CD4-positive, alpha-beta T cell treated with Interleukin-4 for 4 hours (primary cell): ENCODE data around the gene HSPG2.

Experiments
- DNase-seq: peaks from one replicate; pipeline ENCODE4 v3.0.0-alpha.2; 2020

Gene HSPG2

GRCh38 chr1:21857840-21858670, 79.1 kb downstream of the HSPG2 start:
- no peak for DNase-seq

GRCh38 chr1:21857142-21857839, 79.8 kb downstream of the HSPG2 start:
- no peak for DNase-seq

- DNase-seq = no peak
These were observed 81.6 kb downstream of the HSPG2 start for GRCh38 chr1:21855257-21856096.

- DNase-seq = no peak
These were observed 82.4 kb downstream of the HSPG2 start for GRCh38 chr1:21854751-21855131.

- DNase-seq = no peak
These were observed 82.9 kb downstream of the HSPG2 start for GRCh38 chr1:21854090-21854750.

GRCh38 chr1:21853131-21853427, 84.0 kb downstream of the HSPG2 start:
- DNase-seq = no peak

GRCh38 chr1:21852282-21853130, 84.6 kb downstream of the HSPG2 start:
- no peak for DNase-seq

GRCh38 chr1:21851430-21852250, 85.5 kb downstream of the HSPG2 start:
- DNase-seq = no peak

GRCh38 chr1:21849909-21850576, 87.1 kb downstream of the HSPG2 start:
- DNase-seq = no peak

GRCh38 chr1:21848524-21849174, 88.5 kb downstream of the HSPG2 start:
- no peak for DNase-seq

- no peak for DNase-seq
These were observed 89.6 kb downstream of the HSPG2 start for GRCh38 chr1:21847223-21848205.

GRCh38 chr1:21845646-21846641, 91.2 kb downstream of the HSPG2 start:
- DNase-seq = no peak

GRCh38 chr1:21843996-21844395, 93.1 kb downstream of the HSPG2 start:
- DNase-seq = no peak

GRCh38 chr1:21843208-21843607, 93.9 kb downstream of the HSPG2 start:
- no peak for DNase-seq

GRCh38 chr1:21842606-21843162, 94.4 kb downstream of the HSPG2 start:
- no peak for DNase-seq

- no peak for DNase-seq
These were observed 95.2 kb downstream of the HSPG2 start for GRCh38 chr1:21841852-21842466.

GRCh38 chr1:21840981-21841380, 96.1 kb downstream of the HSPG2 start:
- DNase-seq = no peak
